ENCODE measurements around the gene RBP3. TPM values are rescaled to one million over a fixed set of nuclear protein-coding genes. Genes with fewer than 3 reads are reported as not detected.

The RBP3 gene
- total and polyA plus RNA-seq, 2 of the 4 experiments (the other 2 are of a cell fraction), result not detected

DNA sequence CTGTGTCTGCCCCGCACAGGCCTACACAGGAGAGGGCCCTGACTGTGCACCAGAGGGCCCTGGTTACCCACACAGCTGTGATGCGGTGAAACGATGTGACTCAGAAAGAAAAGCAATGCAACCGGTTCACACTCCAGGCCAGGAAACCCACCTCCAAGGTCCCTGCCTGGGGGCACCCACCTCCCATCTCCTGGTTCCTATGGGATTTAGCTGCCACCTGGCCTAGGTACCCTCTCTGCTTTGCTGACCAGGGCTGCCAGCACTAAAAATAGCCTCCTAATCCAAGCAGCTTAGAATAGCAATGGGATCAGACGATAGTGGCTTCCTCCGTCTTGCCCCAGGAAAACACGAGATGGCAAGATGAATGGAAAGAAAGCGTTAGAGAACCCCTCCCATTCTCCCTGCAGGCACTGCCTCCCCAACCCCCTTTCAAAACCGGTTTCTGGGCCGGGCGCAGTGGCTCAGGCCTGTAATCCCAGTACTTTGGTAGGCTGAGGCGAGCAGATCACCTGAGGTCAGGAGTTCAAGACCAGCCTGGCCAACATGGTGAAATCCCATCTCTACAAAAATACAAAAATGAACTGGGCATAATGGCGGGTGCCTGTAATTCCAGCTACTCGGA, 12.4 kb downstream of the RBP3 start:
- ATAC-seq (ENCODE audit: low read depth) (no peak), DNase-seq (no peak)
- Histone ChIP-seq H2BK15ac (ENCODE audit: low read depth, low read length) (no peak overlapping the region), H4K20me1 (ENCODE audit: insufficient read depth, low read length) (no peaks in the 10 kb centered on the region), H3K4me1 (ENCODE audit: control insufficient read depth, insufficient read depth, low read length) (no peaks in the 10 kb centered on the region), H3K56ac (ENCODE audit: extremely low read depth, insufficient read depth, low read length) (no peak overlapping the region), H4K5ac (ENCODE audit: low read depth, low read length) (no peak overlapping the region), H2BK5ac (ENCODE audit: low read depth, low read length, poor library complexity, severe bottlenecking) (no peak overlapping the region), H2BK120ac (ENCODE audit: low read depth, low read length) (no peak overlapping the region), H4K91ac (ENCODE audit: insufficient read depth, low read depth, low read length) (no peak overlapping the region), H3K9ac (ENCODE audit: low read depth, low read length) (no peak overlapping the region), H2AK9ac (replicated peaks; ENCODE audit: low read depth, low read length, poor library complexity) (no peak overlapping the region), H2AFZ (replicated peaks; ENCODE audit: low read length, poor library complexity) (no peak overlapping the region), H3K23ac (ENCODE audit: low read depth, low read length) (no peak overlapping the region), H3K9me1 (ENCODE audit: insufficient read depth, low read length) (no peaks in the 10 kb centered on the region; the same call in 1 of the 2 replicates), H3K9me3 (ENCODE audit: control insufficient read depth, insufficient read depth, low read length) (no peaks in the 10 kb centered on the region), H3K14ac (replicated peaks; ENCODE audit: low read depth, low read length) (no peak overlapping the region), H2AK5ac (ENCODE audit: low read depth, low read length) (no peak overlapping the region), H3K27ac (ENCODE audit: insufficient read depth, low read length) (no peak overlapping the region), H4K8ac (ENCODE audit: low read depth in 2 of 2, low read length in 2 of 2) (no peak overlapping the region), H3K18ac (ENCODE audit: low read depth, low read length) (no peak overlapping the region), H3K79me1 (ENCODE audit: low read depth in 1 of 2, low read length in 2 of 2) (no peaks in the 10 kb centered on the region), H3K4me2 (ENCODE audit: low read depth, low read length) (no peak overlapping the region), H3K27me3 (ENCODE audit: control insufficient read depth, insufficient read depth, low read length) (peaks cover 30% of the 10 kb centered on the region), H2BK20ac (ENCODE audit: low read depth, low read length) (no peak overlapping the region), H3K4me3 (ENCODE audit: insufficient read depth, low read depth, low read length) (no peak overlapping the region), H3K36me3 (ENCODE audit: control insufficient read depth, insufficient read depth, low read length) (no peaks in the 10 kb centered on the region), H3K4ac (ENCODE audit: low read depth, low read length) (no peak overlapping the region)
- WGBS, 2 experiments (ENCODE audit: extremely low coverage in 2 of 2, insufficient read length in 1 of 2), result 100% methylated on average over 1 of the region's 14 CpGs; no CpG with 5 or more reads in 1 of the 2 experiments
- ChIA-PET POLR2A (ENCODE audit: unreplicated experiment) (no interaction called here), CTCF (no interaction called here)
- in situ Hi-C loops (cut with MboI; ENCODE audit: low sequenced_read_pairs) (no loop called here), dilution Hi-C loops (cut with HindIII; ENCODE audit: low sequenced_read_pairs, unreplicated experiment) (no loop called here), intact Hi-C loops (cut with micrococcal nuclease) (loop anchor here (2.0 kb wide), 1 partner anchor 78 kb away; no protein-coding TSS in a partner anchor)
- BruUV-seq (replicated peaks), result no TSS peak
- TF ChIP-seq RFX5 (IDR thresholded peaks at IDR 0.05; ENCODE audit: low read depth, low read length) (no peak), BHLHE40 (IDR thresholded peaks at IDR 0.05; ENCODE audit: low read depth, low read length) (no peak), CHD1 (IDR thresholded peaks at IDR 0.05; ENCODE audit: low read depth, low read length) (no peak), SMC3 (IDR thresholded peaks at IDR 0.05; ENCODE audit: low read depth, low read length) (no peak)

Data from IMR-90 (cell line).